Inflammatory macrophage treated with lipopolysaccharide for 4 hours (primary cell): ENCODE results near the gene HMG20A.

Experiments used
- DNase-seq: peaks from one replicate; pipeline ENCODE4 v3.0.0-alpha.2; 2020

Gene HMG20A

GRCh38 chr15:77526595-77527163 is 106.0 kb downstream of the HMG20A start:
- no peak for DNase-seq

DNA sequence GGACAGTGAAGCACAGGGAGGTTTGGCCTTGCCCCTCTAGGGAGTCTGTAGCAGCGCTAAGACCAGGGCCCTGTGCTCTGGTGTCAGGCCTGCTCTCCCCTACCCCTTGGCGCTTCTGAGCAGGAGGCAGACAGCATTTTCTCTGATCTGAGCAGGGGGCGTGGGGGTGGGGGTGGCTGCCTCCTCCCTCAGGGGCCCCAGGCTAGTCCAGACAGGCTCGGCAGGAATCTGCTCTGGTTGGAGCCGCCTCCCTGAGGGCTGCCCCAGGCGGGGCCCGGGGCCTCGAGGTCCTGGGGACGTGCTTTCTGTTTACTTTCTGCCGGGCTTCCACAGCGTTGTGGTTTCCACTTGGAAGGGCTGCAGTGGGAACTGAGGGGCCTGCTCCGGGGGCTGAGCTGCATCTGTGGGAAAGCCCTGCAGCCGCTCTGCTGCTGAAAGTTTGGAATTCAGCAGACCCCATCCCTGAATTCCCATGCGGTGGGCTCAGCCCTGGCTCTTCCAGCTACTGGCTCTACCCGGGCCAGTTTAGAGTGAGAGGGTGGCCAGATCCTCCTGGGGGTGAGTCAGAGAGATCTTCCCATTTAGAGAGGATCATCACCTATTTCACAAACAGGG is 106.6 kb downstream of the HMG20A start:
- no peak for DNase-seq

- DNase-seq: no peak
These were observed 107.1 kb downstream of the HMG20A start for GRCh38 chr15:77527831-77528231.

DNA sequence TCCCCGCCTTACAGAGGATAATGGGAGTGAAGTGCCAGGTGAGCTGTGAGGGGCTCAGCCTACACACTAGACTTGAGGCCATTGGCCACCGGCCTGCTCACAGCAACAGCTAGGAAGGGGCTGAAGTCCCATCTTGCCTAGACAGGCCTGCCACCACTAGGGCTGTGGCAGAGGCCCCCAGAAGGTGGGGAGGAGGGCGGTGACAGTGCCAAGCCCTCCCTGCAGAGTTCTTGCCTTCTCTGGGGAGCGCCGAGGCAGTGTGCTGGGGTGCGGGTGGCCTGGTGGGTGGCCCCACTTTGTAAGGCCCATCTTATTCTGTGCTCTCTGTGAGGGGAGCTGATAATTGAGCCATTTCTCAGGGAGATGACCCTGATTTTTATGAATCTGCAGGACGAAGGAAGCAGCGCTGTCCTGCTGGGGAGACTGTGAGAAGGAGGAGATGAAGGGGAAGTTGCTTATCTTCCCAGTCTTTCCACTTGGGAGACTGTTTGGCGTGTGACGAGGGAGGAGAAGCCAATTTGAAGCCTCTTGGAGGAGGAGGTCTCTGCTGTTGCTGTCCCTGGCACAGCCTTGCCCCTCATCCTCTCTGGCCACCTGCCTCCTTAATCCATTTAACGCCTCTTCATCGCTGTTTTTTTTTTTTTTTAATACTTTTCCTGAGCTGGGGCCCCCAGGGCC is 107.7 kb downstream of the HMG20A start:
- DNase-seq: no peak

- DNase-seq: no peak
These were observed 108.3 kb downstream of the HMG20A start for GRCh38 chr15:77528968-77529319.

- no peak for DNase-seq
These were observed 108.9 kb downstream of the HMG20A start for GRCh38 chr15:77529394-77530159.

- DNase-seq: no peak
These were observed 109.9 kb downstream of the HMG20A start for GRCh38 chr15:77530576-77530975.

DNA sequence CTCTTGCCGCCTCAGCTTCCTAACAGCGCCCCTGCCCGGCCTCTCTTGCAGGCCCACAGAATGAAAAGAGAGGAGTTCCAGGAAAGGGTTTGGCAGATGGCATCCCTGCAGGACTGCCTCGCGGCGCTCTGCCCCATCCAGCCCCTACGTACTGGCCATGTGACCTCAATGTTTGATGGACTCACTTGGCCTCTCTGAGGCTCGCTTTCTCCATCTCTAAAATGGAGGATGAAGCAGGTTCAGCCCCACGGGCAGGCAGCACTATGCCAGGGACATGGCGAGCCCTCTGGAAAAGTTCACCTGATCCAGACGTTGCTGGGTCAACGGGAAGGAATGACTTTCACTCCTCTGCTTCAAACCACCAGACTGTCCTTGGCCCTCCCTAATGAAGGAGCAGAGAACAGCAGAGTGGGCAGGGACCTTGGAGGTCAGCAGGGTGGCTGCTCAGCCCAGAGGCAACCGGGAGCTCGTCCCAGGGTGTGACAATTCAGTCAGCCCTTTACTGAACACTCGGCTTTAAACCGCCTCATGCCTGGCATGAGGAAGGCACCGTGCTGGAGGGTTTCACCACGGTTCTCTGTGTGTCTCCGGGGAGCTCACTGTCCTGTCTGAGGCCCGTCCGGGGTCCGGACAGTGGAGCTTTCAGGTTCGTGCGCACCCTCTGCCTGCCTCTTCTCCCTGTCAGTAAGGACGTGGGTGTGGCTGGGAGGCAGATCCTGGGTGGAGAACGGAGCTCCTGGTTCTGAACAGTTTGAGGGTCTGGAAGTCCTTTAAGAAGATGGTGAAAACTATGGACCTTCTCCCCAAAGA is 110.7 kb downstream of the HMG20A start:
- DNase-seq: no peak

- no peak for DNase-seq
These were observed 111.5 kb downstream of the HMG20A start for GRCh38 chr15:77532067-77532710.

DNA sequence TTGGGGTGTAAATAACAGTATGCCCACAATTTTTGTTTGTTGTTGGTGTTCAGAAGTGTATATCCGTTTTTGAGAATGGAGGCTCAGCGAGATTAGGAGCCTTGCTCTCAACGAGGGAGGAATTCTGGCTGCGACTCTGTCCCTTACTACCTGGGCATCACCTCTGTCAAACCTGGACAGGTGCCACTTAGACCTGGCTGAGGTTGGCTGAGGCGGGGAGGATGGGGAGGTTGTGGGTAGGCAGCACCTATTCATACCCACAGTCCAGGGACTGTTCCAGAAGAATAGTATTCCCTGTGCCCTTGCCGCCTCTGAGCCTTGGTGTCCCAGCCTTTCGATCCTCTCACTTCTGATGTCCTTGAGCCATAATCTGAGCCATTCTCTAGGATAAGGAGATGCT is 112.2 kb downstream of the HMG20A start:
- no peak for DNase-seq

DNA sequence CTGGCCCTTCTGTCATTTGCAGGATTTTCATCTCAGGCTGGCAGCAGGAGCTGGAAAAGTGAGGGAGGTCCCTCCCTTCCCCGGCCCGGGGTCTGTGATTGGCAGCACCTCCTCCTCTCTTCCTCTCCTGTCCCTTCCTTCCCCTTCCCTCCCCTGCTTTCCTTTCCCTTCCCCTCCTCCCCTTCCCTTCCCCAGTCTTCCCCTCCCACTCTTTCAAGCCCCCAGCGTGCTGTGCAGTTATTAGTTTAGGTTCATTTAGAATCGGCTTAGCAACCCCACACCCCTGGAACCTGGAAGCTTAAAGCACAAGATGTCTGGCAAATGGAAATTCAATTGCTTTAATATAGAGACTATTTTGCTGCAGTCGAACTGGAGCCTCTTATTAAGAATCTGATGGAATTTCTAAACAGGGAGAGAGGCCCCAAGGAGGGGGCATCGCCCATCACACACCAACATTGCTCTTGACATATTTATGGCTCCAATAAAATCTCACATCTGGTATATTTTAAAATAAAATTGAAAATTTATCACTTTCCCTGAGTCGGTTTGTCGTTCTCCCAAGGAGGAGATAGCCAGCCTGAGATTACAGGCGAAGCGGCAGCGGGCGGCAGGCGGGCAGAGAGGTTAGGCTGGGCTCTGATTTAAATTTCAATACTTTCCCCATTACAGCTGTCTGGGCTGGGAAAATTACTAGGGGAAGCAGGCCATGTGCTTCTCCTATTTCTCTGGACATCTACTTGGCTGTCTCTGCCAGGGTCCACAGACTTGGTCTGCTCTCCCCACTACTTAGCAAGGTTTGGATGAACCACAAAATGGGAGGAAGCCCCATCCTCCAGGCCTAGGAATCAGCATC is 113.1 kb downstream of the HMG20A start:
- no peak for DNase-seq
